Stimulated activated CD8-positive, alpha-beta memory T cell treated with anti-CD3 and anti-CD28 coated beads, Interleukin-12 subunit alpha, Interleukin-12 subunit beta, amount 100 ng/mL, for 4 hours (primary cell): ENCODE measurements around the gene PHOX2A.
"Not testable (repeated sequence)": the region's sequence is repeated elsewhere in the genome, so short reads cannot be mapped to it uniquely, and the experiment has no call there.

Experiments used
- DNase-seq: peaks from one replicate; pipeline ENCODE4 v3.0.0-alpha.2; 2020; ENCODE audit warnings: low read depth

The PHOX2A gene

GRCh38 chr11:72222106-72222891 lies 21.7 kb downstream of the PHOX2A start:
- no peak for DNase-seq

GRCh38 chr11:72221386-72222075 lies 22.4 kb downstream of the PHOX2A start:
- DNase-seq = no peak

- DNase-seq = no peak
These were observed 23.1 kb downstream of the PHOX2A start for GRCh38 chr11:72220696-72221363.

- DNase-seq = no peak
These were observed 25.7 kb downstream of the PHOX2A start for GRCh38 chr11:72218251-72218745.

- no peak for DNase-seq
These were observed 26.1 kb downstream of the PHOX2A start for GRCh38 chr11:72217841-72218240.

GRCh38 chr11:72216638-72217037 lies 27.3 kb downstream of the PHOX2A start, which contains the start of gene FOLR2:
TSS of gene FOLR2 (plus strand) at chr11:72216794. CDS start at chr11:72218585, 1,791 bp downstream.
- DNase-seq = no peak

- no peak for DNase-seq
These were observed 34.9 kb downstream of the PHOX2A start for GRCh38 chr11:72209101-72209500.

GRCh38 chr11:72208281-72208680 lies 35.7 kb downstream of the PHOX2A start:
- DNase-seq = no peak

- not testable (repeated sequence) for DNase-seq
These were observed 37.2 kb downstream of the PHOX2A start for GRCh38 chr11:72206794-72207193.

- DNase-seq = no peak
These were observed 39.1 kb downstream of the PHOX2A start for GRCh38 chr11:72204886-72205285.

- no peak for DNase-seq
These were observed 40.8 kb downstream of the PHOX2A start for GRCh38 chr11:72203163-72203562.

- no peak for DNase-seq
These were observed 41.4 kb downstream of the PHOX2A start for GRCh38 chr11:72202571-72202970.

GRCh38 chr11:72201445-72201844 lies 42.5 kb downstream of the PHOX2A start:
- not testable (repeated sequence) for DNase-seq

GRCh38 chr11:72195518-72196270 lies 48.3 kb downstream of the PHOX2A start:
- no peak for DNase-seq

GRCh38 chr11:72191961-72192381 lies 52.0 kb downstream of the PHOX2A start, which contains the start of gene FOLR1:
TSS of gene FOLR1 (plus strand) at chr11:72192140. CDS start at chr11:72192174, 34 bp downstream.
- no peak for DNase-seq

- no peak for DNase-seq
These were observed 53.3 kb downstream of the PHOX2A start for GRCh38 chr11:72190631-72191071.

- no peak for DNase-seq
These were observed 54.3 kb downstream of the PHOX2A start for GRCh38 chr11:72189455-72190250.
